ENCODE measurements around the gene NDRG3.
"Not testable (repeated sequence)": the region's sequence is repeated elsewhere in the genome, so short reads cannot be mapped to it uniquely, and the experiment has no call there.

The NDRG3 gene

GRCh38 chr20:36638876-36639400 is 107.0 kb downstream of the NDRG3 start:
- not testable (repeated sequence) for DNase-seq

GRCh38 chr20:36634342-36634741 is 111.5 kb downstream of the NDRG3 start:
- no peak for DNase-seq

GRCh38 chr20:36633285-36633772 is 112.6 kb downstream of the NDRG3 start:
- no peak for DNase-seq

DNA sequence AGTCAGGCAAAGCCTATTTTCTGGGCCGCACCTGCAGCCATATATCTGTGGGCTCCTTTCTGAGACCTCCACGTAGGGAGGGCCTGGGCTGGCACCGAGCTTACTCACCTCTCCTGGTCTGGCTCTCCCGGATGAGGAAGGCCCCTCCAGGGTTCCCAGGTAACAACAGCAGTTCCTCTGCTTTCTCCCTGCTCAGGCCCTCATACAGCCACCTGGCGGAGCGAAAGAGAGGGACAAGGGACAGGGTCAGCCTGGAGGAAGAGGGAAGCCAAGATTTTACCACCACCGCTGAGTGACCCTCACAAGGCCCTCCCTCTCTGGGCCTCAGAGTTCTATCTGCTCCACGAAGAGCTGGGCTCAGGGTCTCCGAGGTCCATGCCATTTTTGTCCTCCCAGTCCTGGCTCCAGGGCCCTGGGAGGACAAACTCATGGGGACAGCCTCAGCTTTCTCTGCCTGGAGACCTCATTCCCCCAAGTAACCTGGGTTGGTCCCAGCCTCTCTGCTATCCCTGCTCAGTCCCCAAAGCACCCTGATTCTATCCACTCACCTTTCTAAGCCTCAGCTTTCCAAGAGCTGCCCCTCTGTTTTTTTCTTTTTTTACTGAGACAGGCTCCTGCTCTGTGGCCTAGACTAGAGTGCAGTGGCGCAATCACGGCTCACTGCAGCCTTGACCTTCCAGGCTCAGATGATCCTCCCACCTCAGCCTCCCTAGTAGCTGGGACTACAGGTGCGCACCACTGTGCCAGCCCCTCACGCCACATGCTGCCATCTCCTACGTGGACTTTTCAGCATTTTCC is 113.2 kb downstream of the NDRG3 start:
- no peak for DNase-seq

GRCh38 chr20:36632147-36632486 is 113.8 kb downstream of the NDRG3 start:
- DNase-seq: no peak

DNA sequence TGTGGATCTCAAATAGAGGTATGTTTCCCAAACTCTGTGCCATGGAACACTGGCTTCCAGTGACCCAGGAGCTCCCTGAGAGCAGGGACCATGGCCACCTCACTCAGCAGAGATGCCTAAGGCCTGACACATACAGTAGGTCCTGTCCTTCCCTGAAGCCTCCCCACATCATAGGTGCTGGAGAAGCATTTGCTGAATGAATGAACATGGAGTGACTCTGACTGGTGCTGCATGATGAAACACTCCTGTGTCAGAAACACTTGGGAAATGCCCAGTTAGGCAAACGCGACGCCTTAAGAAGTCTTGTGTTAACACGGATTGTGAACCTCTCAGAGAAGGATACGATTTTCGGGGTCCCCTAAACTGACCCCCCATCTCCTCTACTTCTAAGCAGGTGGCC is 114.2 kb downstream of the NDRG3 start:
- DNase-seq: no peak

DNA sequence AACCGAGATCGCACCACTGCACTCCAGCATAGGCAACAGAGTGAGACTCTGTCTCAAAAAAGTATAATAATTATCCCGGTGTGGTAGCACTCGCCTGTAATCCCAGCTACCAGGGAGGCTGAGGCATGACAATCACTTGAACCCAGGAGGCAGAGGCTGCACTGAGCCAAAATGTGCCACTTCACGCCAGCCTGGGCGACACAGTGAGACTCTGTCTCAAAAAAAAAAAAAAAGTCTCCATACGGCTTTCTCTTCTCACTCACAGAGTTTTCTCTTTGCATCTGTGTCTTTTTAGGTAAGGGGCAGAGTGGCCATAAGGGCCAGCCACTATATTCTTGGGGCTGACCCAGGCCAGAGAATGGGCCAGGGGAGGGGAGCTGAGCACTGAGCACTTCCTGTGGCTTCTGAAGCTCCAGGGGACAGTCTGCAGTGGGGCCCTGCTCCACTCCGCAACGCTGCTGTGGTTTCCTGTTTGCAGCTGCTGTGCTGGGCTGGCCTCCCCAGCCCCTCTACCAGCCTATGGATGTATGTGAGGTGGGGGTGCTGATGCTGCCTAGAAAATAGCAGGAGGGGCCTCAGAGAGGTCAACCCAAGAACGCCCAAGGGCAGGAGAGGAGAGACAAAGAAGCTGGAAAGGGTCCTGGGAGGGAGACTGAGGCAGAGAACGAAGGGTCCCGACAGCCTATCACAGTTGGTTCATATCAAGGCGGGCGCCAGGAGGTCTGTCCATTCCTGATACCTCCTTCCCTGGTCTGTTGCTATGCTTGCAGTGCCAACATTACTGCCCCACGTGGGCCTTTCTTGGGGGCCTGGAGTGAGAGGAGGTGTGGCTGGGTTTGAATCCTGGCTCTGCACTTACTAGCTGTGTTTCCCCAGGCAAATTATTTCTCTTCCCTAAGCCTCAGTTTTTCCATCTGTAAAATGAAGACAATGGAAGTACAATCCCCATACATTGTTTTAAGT is 115.9 kb downstream of the NDRG3 start:
- peak; percentile 22 for DNase-seq

- DNase-seq: no peak
Observed at GRCh38 chr20:36628076-36628475, 117.8 kb downstream of the NDRG3 start.

GRCh38 chr20:36624944-36625324 is 121.0 kb downstream of the NDRG3 start:
- no peak for DNase-seq

DNA sequence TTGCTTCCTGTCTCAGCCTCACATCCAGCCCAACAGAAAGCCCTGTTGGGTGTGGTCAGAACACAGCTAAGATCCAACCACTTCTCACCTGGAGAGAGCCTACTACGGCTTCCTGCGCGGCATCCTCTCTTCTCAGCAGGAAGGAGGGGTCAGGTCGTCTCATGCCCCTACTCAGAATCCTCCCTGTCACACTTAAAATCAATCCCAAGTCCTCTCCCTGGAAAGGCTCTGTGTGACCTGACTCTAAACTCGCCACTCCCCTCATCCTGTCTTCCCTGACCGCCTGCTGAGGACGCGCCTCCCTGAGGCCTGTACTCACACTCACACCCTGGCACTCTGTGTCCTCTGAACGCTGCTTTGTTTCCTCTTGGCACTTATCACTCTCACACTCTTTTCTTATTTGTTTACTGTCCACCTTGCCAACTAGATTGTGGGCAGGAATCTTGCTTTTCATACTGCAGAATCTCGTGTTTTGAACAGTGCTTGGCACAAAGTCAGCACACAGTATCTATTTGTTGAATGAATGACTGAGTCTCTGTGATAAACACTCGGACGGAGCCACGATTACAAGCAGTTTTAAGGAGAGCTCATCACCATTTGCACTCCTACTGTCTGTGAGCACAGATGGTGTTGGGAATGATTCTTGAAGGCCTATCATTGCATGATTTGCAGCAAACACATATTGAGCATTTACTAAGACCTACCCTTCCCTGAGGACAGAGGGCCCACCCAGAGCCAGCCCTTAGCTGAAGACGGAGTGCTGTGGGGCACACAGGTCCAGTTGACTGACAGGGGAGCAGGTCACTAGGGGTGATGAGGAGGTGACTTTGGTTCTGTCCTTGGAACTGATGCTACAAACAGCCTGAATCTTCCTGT is 121.6 kb downstream of the NDRG3 start:
- DNase-seq: no peak

- DNase-seq: no peak
Observed at GRCh38 chr20:36623444-36623843, 122.4 kb downstream of the NDRG3 start.

- no peak for DNase-seq
Observed at GRCh38 chr20:36620917-36621316, 125.0 kb downstream of the NDRG3 start.

GRCh38 chr20:36614781-36615557 is 130.9 kb downstream of the NDRG3 start:
- no peak for DNase-seq

DNA sequence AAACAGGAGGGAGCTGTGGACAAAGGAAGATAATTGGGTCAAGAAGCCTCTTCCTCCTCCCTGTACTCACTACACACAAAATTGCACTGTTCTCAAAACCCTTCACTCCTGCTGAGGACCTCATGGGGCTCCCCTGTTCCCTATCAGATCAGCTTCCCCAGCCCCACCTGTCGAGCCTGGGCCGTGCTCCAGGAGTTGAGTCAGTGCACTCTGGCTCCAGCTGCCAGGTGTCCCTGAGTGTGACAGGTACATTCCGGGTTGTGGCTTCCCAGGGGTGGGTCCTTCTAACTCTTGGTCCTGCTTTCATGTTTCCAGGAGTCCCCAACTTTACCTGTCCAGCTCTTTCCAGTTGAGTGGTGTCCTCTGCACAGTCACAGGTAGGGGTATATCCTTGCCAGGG is 131.9 kb downstream of the NDRG3 start:
- DNase-seq: no peak

DNA sequence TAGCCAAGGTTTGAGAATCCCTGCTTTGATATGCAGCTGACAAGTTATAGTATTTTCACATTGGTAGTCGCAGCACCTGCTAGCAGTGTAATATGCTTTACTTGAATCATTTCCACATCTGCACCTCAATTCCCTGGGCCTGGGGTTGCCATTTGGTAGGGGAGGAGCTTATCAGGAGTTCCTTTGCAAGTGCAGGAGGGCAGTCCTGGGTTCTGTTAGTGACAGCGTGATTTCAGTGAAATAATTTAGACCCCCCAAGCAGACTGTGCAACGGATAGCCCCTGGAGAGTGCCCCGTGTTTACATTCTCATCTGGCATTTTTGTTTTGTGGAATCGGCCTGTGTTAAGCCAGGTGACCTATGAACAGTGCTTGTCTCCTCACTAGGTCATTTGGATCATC is 134.3 kb downstream of the NDRG3 start:
- no peak for DNase-seq

- DNase-seq: not testable (repeated sequence)
Observed at GRCh38 chr20:36608388-36608728, 137.5 kb downstream of the NDRG3 start.

GRCh38 chr20:36607586-36608387 is 138.1 kb downstream of the NDRG3 start:
- no peak for DNase-seq

- peak; percentile 12 for DNase-seq
Observed at GRCh38 chr20:36606158-36607066, 139.5 kb downstream of the NDRG3 start.

DNA sequence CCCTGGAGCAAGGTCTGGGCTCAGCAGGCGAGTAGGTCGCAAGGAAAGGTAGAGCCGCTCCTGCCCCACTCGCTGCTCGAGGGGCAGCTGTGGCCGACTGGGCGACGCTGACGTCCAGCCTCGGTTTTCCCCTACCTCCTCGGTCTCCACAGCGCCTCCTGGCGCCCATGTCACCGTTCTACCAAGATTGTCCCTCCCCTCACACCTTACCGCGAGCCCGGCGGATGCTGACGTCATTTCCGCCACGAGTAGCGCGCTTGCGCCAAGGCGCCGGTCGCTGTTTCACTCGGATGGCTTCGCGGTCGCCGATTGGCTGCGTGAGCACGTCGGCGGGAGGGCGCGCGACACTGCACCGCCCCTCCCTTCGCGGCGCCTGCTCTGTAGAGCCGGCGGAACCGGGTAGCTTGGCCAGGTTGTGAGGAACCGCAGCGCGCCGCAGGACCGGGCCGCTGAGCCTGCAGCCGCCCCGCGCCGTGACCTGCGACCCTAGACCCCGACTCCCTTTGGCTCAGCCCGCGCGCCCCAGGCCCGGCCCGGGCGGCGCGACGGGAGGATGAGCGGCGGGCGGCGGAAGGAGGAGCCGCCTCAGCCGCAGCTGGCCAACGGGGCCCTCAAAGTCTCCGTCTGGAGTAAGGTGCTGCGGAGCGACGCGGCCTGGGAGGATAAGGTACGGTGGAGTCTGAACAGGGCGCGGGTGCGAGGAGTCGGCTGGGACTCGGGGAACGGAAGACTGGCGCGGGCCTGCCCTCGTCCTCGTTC is 140.3 kb downstream of the NDRG3 start, which contains the start of gene RAB5IF:
Gene RAB5IF, plus strand, starts transcription at position 381 of the 759 bp plus-strand sequence. Its CDS starts 173 bp downstream, at position 554.
- peak; percentile 99 for DNase-seq

Measured in stimulated activated naive CD4-positive, alpha-beta T cell treated with Interleukin-2 at 50 U/mL for 16 hours (primary cell).